IPS-18a (cell line): Measurements from ENCODE around the gene RPL13.
"Not testable (repeated sequence)": the region's sequence is repeated elsewhere in the genome, so short reads cannot be mapped to it uniquely, and the experiment has no call there.

ENCODE experiments used
- H3K27ac ChIP-seq: one replicate; pipeline ENCODE4 v1.5.1; 2013; ENCODE audit warnings: low read length
- H3K27me3 ChIP-seq: one replicate; pipeline ENCODE4 v1.6.1; 2013; ENCODE audit warnings: mild to moderate bottlenecking, low read length; ENCODE audit not compliant: control insufficient read depth, insufficient read depth
- H3K36me3 ChIP-seq: one replicate; pipeline ENCODE4 v1.6.1; 2013; ENCODE audit warnings: low read depth, low read length; ENCODE audit not compliant: control insufficient read depth
- H3K4me1 ChIP-seq: one replicate; pipeline ENCODE4 v1.6.1; 2013; ENCODE audit warnings: low read depth, low read length; ENCODE audit not compliant: control insufficient read depth
- H3K4me3 ChIP-seq: one replicate; pipeline ENCODE4 v1.5.1; 2013; ENCODE audit warnings: low read length
- H3K9ac ChIP-seq: one replicate; pipeline ENCODE4 v1.6.1; 2013; ENCODE audit warnings: mild to moderate bottlenecking, low read length, moderate library complexity
- H3K9me3 ChIP-seq: one replicate; pipeline ENCODE4 v1.6.1; 2013; ENCODE audit warnings: low read depth, low read length; ENCODE audit not compliant: control insufficient read depth

The RPL13 gene

GRCh38 chr16:89583895-89584644, 23.6 kb downstream of the RPL13 start:
- Histone ChIP-seq H3K9ac (no peak overlapping the region), H3K36me3 (no peaks in the 10 kb centered on the region), H3K9me3 (no peaks in the 10 kb centered on the region), H3K27me3 (no peaks in the 10 kb centered on the region), H3K27ac (no peak overlapping the region), H3K4me3 (no peak overlapping the region), H3K4me1 (no peaks in the 10 kb centered on the region)

GRCh38 chr16:89584768-89585549, 24.5 kb downstream of the RPL13 start:
- no peak overlapping the region for H3K4me3 ChIP-seq
- H3K9me3 ChIP-seq = no peaks in the 10 kb centered on the region
- no peaks in the 10 kb centered on the region for H3K4me1 ChIP-seq
- H3K27me3 ChIP-seq = no peaks in the 10 kb centered on the region
- H3K9ac ChIP-seq = no peak overlapping the region
- no peak overlapping the region for H3K27ac ChIP-seq
- no peaks in the 10 kb centered on the region for H3K36me3 ChIP-seq

DNA sequence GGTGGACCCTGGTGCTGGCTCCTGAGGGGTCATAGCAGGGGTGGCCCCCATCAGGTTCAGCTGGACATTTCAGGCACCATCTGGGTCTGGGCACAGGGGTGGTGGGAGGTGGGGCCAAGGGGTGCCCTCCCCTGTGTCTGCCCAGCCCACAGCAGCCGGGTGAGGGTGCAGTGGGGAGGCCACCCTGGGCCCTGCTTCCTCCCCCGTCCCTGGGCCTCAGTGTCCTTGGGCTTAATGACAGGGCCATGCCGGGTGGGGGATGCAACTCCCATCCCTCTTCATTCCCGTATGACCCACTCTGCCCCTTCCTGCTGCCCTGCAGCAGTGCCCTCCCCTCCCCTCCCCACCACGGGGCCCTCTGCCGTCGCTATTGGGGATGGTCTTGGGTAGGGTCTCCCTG, 25.7 kb downstream of the RPL13 start:
- no peaks in the 10 kb centered on the region for H3K4me1 ChIP-seq
- no peak overlapping the region for H3K9ac ChIP-seq
- H3K4me3 ChIP-seq = no peak overlapping the region
- H3K27ac ChIP-seq = no peak overlapping the region
- H3K27me3 ChIP-seq = no peaks in the 10 kb centered on the region
- H3K36me3 ChIP-seq = no peaks in the 10 kb centered on the region
- no peaks in the 10 kb centered on the region for H3K9me3 ChIP-seq

DNA sequence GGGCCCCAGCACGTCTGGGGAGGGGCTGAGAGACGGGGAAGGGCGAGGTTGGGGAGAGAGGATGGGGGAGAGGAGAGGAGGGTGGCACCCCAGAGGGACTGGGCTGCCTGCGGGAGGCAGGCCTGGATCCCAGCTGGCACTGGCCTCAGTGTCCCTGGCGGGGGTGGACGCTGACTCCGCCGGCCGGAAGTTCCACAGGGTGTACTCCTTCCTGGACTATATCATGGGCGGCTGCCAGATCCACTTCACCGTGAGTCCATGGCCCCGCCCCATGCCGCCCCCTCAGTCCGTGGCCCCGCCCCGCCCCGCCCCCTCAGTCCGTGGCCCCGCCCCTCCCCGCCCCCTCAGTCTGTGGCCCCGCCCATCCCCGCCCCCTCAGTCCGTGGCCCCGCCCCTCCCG, 26.4 kb downstream of the RPL13 start:
- Histone ChIP-seq H3K36me3 (no peaks in the 10 kb centered on the region), H3K9ac (no peak overlapping the region), H3K4me3 (no peak overlapping the region), H3K27ac (no peak overlapping the region), H3K9me3 (no peaks in the 10 kb centered on the region), H3K4me1 (no peaks in the 10 kb centered on the region), H3K27me3 (no peaks in the 10 kb centered on the region)

- H3K36me3 ChIP-seq, H3K4me1 ChIP-seq, H3K27ac ChIP-seq, H3K9ac ChIP-seq, H3K9me3 ChIP-seq, H3K4me3 ChIP-seq, H3K27me3 ChIP-seq: not testable (repeated sequence)
These were observed 27.2 kb downstream of the RPL13 start for GRCh38 chr16:89587676-89588075.

DNA sequence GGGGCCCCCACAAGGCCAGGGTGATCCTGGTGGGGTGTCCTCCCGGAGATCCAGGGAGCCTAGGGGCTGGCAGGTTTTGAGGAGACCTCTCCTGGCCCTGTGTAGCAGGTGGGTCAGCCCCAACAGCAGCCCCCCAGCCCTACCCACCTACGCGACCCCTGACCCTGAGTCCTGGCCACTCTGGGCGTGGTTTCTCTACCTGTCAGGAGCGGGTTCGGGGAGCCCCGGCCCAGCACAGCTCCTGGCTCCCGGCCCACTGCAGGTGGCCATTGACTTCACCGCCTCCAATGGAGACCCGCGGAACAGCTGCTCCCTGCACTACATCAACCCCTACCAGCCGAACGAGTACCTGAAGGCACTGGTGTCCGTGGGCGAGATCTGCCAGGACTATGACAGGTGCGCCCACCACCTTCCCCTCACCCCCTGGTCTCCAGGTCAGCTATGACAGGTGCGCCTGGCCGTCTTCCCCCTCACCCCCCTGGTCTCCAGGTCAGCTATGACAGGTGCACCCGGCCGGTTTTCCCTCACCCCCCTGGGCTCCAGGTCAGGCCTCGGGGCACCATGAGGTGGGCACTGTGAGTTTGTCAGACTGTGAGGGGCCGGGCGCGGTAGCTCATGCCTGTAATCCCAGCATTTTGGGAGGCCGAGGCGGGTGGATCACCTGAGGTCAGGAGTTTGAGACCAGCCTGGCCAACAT, 28.1 kb downstream of the RPL13 start:
- H3K27ac ChIP-seq = no peak overlapping the region
- H3K36me3 ChIP-seq = no peaks in the 10 kb centered on the region
- no peak overlapping the region for H3K9ac ChIP-seq
- no peaks in the 10 kb centered on the region for H3K9me3 ChIP-seq
- H3K27me3 ChIP-seq = no peaks in the 10 kb centered on the region
- H3K4me1 ChIP-seq = no peaks in the 10 kb centered on the region
- H3K4me3 ChIP-seq = no peak overlapping the region

GRCh38 chr16:89589241-89589926, 28.9 kb downstream of the RPL13 start:
- H3K36me3 ChIP-seq = no peaks in the 10 kb centered on the region
- H3K27ac ChIP-seq = no peak overlapping the region
- H3K4me1 ChIP-seq = no peaks in the 10 kb centered on the region
- no peak overlapping the region for H3K4me3 ChIP-seq
- no peaks in the 10 kb centered on the region for H3K27me3 ChIP-seq
- no peak overlapping the region for H3K9ac ChIP-seq
- no peaks in the 10 kb centered on the region for H3K9me3 ChIP-seq

DNA sequence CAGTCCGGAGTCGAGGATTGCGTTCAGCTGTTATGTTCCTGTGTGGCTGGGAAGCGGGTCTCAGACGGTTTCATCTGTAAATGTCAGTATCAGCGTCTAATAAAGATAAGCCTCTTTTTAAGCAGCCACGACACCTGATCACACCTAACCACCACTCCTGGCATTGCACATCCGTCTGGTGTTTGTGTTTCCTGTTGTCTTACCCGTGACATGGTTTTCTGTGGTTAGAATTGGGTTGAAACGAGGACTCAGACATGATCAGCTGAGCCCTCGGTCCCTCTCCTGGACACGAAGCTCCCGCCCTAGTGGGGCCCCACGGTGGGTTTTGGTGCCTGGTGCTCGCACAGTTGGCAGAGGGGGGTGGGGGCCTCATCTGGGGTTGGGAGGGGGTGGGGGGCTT, 33.4 kb downstream of the RPL13 start:
- Histone ChIP-seq H3K4me3 (no peak overlapping the region), H3K9me3 (no peaks in the 10 kb centered on the region), H3K27ac (no peak overlapping the region), H3K27me3 (no peaks in the 10 kb centered on the region), H3K9ac (no peak overlapping the region), H3K4me1 (no peaks in the 10 kb centered on the region), H3K36me3 (no peaks in the 10 kb centered on the region)

GRCh38 chr16:89595330-89596060, 35.0 kb downstream of the RPL13 start:
- H3K36me3 ChIP-seq = no peaks in the 10 kb centered on the region
- no peaks in the 10 kb centered on the region for H3K9me3 ChIP-seq
- no peaks in the 10 kb centered on the region for H3K4me1 ChIP-seq
- H3K27me3 ChIP-seq = no peaks in the 10 kb centered on the region
- no peak overlapping the region for H3K4me3 ChIP-seq
- no peak overlapping the region for H3K9ac ChIP-seq
- H3K27ac ChIP-seq = no peak overlapping the region

GRCh38 chr16:89596061-89596689, 35.7 kb downstream of the RPL13 start:
- Histone ChIP-seq H3K9ac (no peak overlapping the region), H3K4me3 (no peak overlapping the region), H3K27me3 (no peaks in the 10 kb centered on the region), H3K27ac (no peak overlapping the region), H3K9me3 (no peaks in the 10 kb centered on the region), H3K36me3 (no peaks in the 10 kb centered on the region), H3K4me1 (no peaks in the 10 kb centered on the region)
